Fibroblast of lung (primary cell): ENCODE results near the gene ZNF549. TPM values are rescaled to one million over a fixed set of nuclear protein-coding genes. Genes with fewer than 3 reads are reported as not detected.
"Not testable (repeated sequence)": the region's sequence is repeated elsewhere in the genome, so short reads cannot be mapped to it uniquely, and the experiment has no call there.

Experiments used
- DNase-seq, 2 donors: peaks; one replicate each; pipeline versions ENCODE4 v3.0.0 to v3.0.0-alpha.2; 2010; ENCODE audit warnings: low read depth in 2 of 2
- H2AFZ ChIP-seq: 2 replicates; pipeline ENCODE4 v1.5.1; 2012; ENCODE audit warnings: low read length, control low read depth, inconsistent platforms
- H3K27ac ChIP-seq: 2 replicates; pipeline ENCODE4 v1.5.1; 2011; ENCODE audit warnings: low read length, control low read depth; ENCODE audit not compliant: insufficient read depth
- H3K27me3 ChIP-seq: 2 replicates; pipeline ENCODE4 v1.5.1; 2011; ENCODE audit warnings: mild to moderate bottlenecking, low read length; ENCODE audit not compliant: control insufficient read depth, insufficient read depth
- H3K36me3 ChIP-seq: 2 replicates; pipeline ENCODE4 v1.5.1; 2011; ENCODE audit warnings: low read length; ENCODE audit not compliant: control insufficient read depth, insufficient read depth
- H3K4me1 ChIP-seq: 2 replicates; pipeline ENCODE4 v1.5.1; 2011; ENCODE audit warnings: low read length; ENCODE audit not compliant: control insufficient read depth, insufficient read depth; ENCODE audit errors: extremely low read depth
- H3K4me2 ChIP-seq: 2 replicates; pipeline ENCODE4 v1.5.1; 2011; ENCODE audit warnings: low read length, control low read depth; ENCODE audit not compliant: insufficient read depth; ENCODE audit errors: extremely low read depth
- H3K4me3 ChIP-seq, 4 experiments: fragments of 200-600 bp in 1 of 4; sonication (generic) in 1 of 4; replicated peaks in 1 of 4; 2 replicates each; pipeline ENCODE4 v1.5.1; 2011 to 2016; ENCODE audit warnings: low read length in 4 of 4, low read depth in 3 of 4, mild to moderate bottlenecking in 3 of 4, control low read depth in 2 of 4, inconsistent platforms in 1 of 4, mixed read lengths in 1 of 4; ENCODE audit not compliant: insufficient read depth in 1 of 4; ENCODE audit errors: control extremely low read depth in 1 of 4
- H3K79me2 ChIP-seq: 2 replicates; pipeline ENCODE4 v1.5.1; 2012; ENCODE audit warnings: mild to moderate bottlenecking, low read length, inconsistent platforms; ENCODE audit not compliant: control insufficient read depth, insufficient read depth
- H3K9ac ChIP-seq: 2 replicates; pipeline ENCODE4 v1.5.1; 2011; ENCODE audit warnings: mild to moderate bottlenecking, low read length, control low read depth; ENCODE audit not compliant: insufficient read depth
- H3K9me3 ChIP-seq: 2 replicates; pipeline ENCODE4 v1.5.1; 2012; ENCODE audit warnings: low read depth, low read length; ENCODE audit not compliant: control insufficient read depth, insufficient read depth
- H4K20me1 ChIP-seq: 2 replicates; pipeline ENCODE4 v1.5.1; 2011; ENCODE audit warnings: low read length; ENCODE audit not compliant: control insufficient read depth, insufficient read depth; ENCODE audit errors: extremely low read depth
- EZH2 ChIP-seq: IDR thresholded peaks from 2 replicates; pipeline ENCODE4 v1.5.1; 2012; ENCODE audit warnings: low read length, control low read depth, mild to moderate bottlenecking; ENCODE audit errors: missing control alignments
- polyA plus RNA-seq, 2 donors: library from polyadenylated mRNA; depleted of rRNA in 1 of 2; stranded (reverse) in 1 of 2; unstranded in 1 of 2; fragments of >200 nt; gene quantifications; 2 replicates each; pipeline ENCODE4 v1.2.1, GENCODE V29; 2011 to 2012; ENCODE audit warnings: missing spikeins in 1 of 2
- total RNA-seq: library from RNA; depleted of rRNA; stranded (reverse); fragments of >200 nt; gene quantifications from 2 replicates; pipeline ENCODE4 v1.2.1, GENCODE V29; 2014
- TF ChIP-seq, protein P1 (sequence below), 2 donors: IDR thresholded peaks in 1 of 2; conservative IDR thresholded peaks in 1 of 2; 1 replicate in 1 of 2; 2 replicates in 1 of 2; pipeline ENCODE4 v1.5.1; 2011 to 2012; ENCODE audit warnings: low read length in 2 of 2, control low read depth in 1 of 2, inconsistent platforms in 1 of 2, low read depth in 1 of 2, mild to moderate bottlenecking in 1 of 2

ZNF549 gene
- total and polyA plus RNA-seq, 2 donors (not counting 1 experiment from before 2014, with no cell fraction given): 4.8 to 7.8 TPM

GRCh38 chr19:57500400-57500799, 26.8 kb upstream of the ZNF549 start:
- H3K9ac ChIP-seq, H2AFZ ChIP-seq, H3K36me3 ChIP-seq, H3K27ac ChIP-seq, H3K27me3 ChIP-seq, H4K20me1 ChIP-seq, H3K4me1 ChIP-seq, H3K9me3 ChIP-seq: not testable (repeated sequence)
- DNase-seq: peak; percentile 31 to 56
- peaks cover 22% of the 10 kb centered on the region for H3K79me2 ChIP-seq
- H3K4me2 ChIP-seq: peak overlapping the region; percentile 72
- H3K4me3 ChIP-seq: peak overlapping the region; percentile 38 to 65 (median 52)

GRCh38 chr19:57506163-57506562, 21.0 kb upstream of the ZNF549 start:
- peaks cover 16% of the 10 kb centered on the region for H3K79me2 ChIP-seq
- TF ChIP-seq, protein P1, sequence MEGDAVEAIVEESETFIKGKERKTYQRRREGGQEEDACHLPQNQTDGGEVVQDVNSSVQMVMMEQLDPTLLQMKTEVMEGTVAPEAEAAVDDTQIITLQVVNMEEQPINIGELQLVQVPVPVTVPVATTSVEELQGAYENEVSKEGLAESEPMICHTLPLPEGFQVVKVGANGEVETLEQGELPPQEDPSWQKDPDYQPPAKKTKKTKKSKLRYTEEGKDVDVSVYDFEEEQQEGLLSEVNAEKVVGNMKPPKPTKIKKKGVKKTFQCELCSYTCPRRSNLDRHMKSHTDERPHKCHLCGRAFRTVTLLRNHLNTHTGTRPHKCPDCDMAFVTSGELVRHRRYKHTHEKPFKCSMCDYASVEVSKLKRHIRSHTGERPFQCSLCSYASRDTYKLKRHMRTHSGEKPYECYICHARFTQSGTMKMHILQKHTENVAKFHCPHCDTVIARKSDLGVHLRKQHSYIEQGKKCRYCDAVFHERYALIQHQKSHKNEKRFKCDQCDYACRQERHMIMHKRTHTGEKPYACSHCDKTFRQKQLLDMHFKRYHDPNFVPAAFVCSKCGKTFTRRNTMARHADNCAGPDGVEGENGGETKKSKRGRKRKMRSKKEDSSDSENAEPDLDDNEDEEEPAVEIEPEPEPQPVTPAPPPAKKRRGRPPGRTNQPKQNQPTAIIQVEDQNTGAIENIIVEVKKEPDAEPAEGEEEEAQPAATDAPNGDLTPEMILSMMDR (conservative IDR thresholded peaks at IDR 0.05 in 1 of 2, IDR thresholded peaks at IDR 0.05 in 1 of 2; ENCODE audit: low read depth in 1 of 2, low read length in 2 of 2): no peak
- no peak for TF ChIP-seq EZH2
- H2AFZ ChIP-seq: no peak overlapping the region
- no peaks in the 10 kb centered on the region for H3K4me1 ChIP-seq
- H3K27ac ChIP-seq: no peak overlapping the region
- H3K36me3 ChIP-seq: peaks cover 8% of the 10 kb centered on the region
- H3K4me3 ChIP-seq: no peak overlapping the region
- H4K20me1 ChIP-seq: no peaks in the 10 kb centered on the region
- DNase-seq: no peak
- H3K9ac ChIP-seq: no peak overlapping the region
- H3K27me3 ChIP-seq: no peaks in the 10 kb centered on the region
- H3K9me3 ChIP-seq: no peaks in the 10 kb centered on the region
- H3K4me2 ChIP-seq: no peak overlapping the region

- Histone ChIP-seq H3K4me1 (no peaks in the 10 kb centered on the region), H3K27me3 (no peaks in the 10 kb centered on the region), H3K79me2 (no peaks in the 10 kb centered on the region), H3K4me3 (no peak overlapping the region), H3K9me3 (peaks cover 1% of the 10 kb centered on the region), H4K20me1 (no peaks in the 10 kb centered on the region), H2AFZ (no peak overlapping the region), H3K9ac (no peak overlapping the region), H3K36me3 (peaks cover 3% of the 10 kb centered on the region), H3K27ac (no peak overlapping the region), H3K4me2 (no peak overlapping the region)
- DNase-seq: no peak
- TF ChIP-seq, protein P1 (conservative IDR thresholded peaks at IDR 0.05 in 1 of 2, IDR thresholded peaks at IDR 0.05 in 1 of 2; ENCODE audit: low read depth in 1 of 2, low read length in 2 of 2): no peak
Observed at GRCh38 chr19:57511484-57511883, 15.7 kb upstream of the ZNF549 start.
